NCI-H1436 treated with DMSO at 0.1 percent for 48 hours (cell line): ENCODE results near the gene ZNF831.

ENCODE experiments used
- DNase-seq: peaks from one replicate; lab custom pipeline; 2025; lab: John Stamatoyannopoulos, UW

ZNF831 gene

GRCh38 chr20:59247731-59248684, 84.4 kb downstream of the ZNF831 start:
- DNase-seq = no peak

GRCh38 chr20:59250293-59250692, 86.7 kb downstream of the ZNF831 start:
- DNase-seq = no peak

- no peak for DNase-seq
Observed at GRCh38 chr20:59253325-59253724, 89.7 kb downstream of the ZNF831 start.

GRCh38 chr20:59253779-59254319, 90.2 kb downstream of the ZNF831 start:
- no peak for DNase-seq

GRCh38 chr20:59255256-59255655, 91.6 kb downstream of the ZNF831 start:
- DNase-seq = no peak

- no peak for DNase-seq
Observed at GRCh38 chr20:59258221-59258621, 94.6 kb downstream of the ZNF831 start.

- DNase-seq = no peak
Observed at GRCh38 chr20:59259946-59260345, 96.3 kb downstream of the ZNF831 start.

GRCh38 chr20:59265298-59265697, 101.7 kb downstream of the ZNF831 start:
- DNase-seq = no peak

GRCh38 chr20:59268870-59269269, 105.2 kb downstream of the ZNF831 start:
- DNase-seq = no peak

- no peak for DNase-seq
Observed at GRCh38 chr20:59269411-59270025, 105.9 kb downstream of the ZNF831 start.

GRCh38 chr20:59270380-59270779, 106.8 kb downstream of the ZNF831 start:
- DNase-seq = no peak

GRCh38 chr20:59273739-59274357, 110.2 kb downstream of the ZNF831 start:
- no peak for DNase-seq

GRCh38 chr20:59276938-59277337, 113.3 kb downstream of the ZNF831 start:
- no peak for DNase-seq

- DNase-seq = no peak
Observed at GRCh38 chr20:59284470-59284869, 120.8 kb downstream of the ZNF831 start.

- DNase-seq = no peak
Observed at GRCh38 chr20:59289994-59290393, 126.4 kb downstream of the ZNF831 start.

- DNase-seq = no peak
Observed at GRCh38 chr20:59291740-59292383, 128.2 kb downstream of the ZNF831 start.

GRCh38 chr20:59295531-59295930, 131.9 kb downstream of the ZNF831 start:
- no peak for DNase-seq

- DNase-seq = no peak
Observed at GRCh38 chr20:59297686-59298085, 134.1 kb downstream of the ZNF831 start.

GRCh38 chr20:59299945-59300332, 136.3 kb downstream of the ZNF831 start:
- DNase-seq = no peak

- no peak for DNase-seq
Observed at GRCh38 chr20:59300333-59301081, 136.9 kb downstream of the ZNF831 start, which contains the start of gene EDN3. TSS of gene EDN3 (plus strand) at chr20:59300611. CDS start at chr20:59300813, 202 bp downstream.

- no peak for DNase-seq
Observed at GRCh38 chr20:59301343-59302007, 137.9 kb downstream of the ZNF831 start.
